ENCODE data around the gene P4HTM. TPM values are rescaled to one million over a fixed set of nuclear protein-coding genes. Genes with fewer than 3 reads are reported as not detected.

The P4HTM gene
- total RNA-seq, 1 experiment from 2014 or later: 17.6 TPM

- Histone ChIP-seq H3K27me3 (ENCODE audit: control insufficient read depth, insufficient read depth, low read length) (no peaks in the 10 kb centered on the region), H3K36me3 (replicated peaks; ENCODE audit: control insufficient read depth, insufficient read depth, low read length) (peaks cover 47% of the 10 kb centered on the region), H3K4me3 (ENCODE audit: insufficient read depth, low read depth, low read length) (no peak overlapping the region)
- DNase-seq: no peak
Observed at GRCh38 chr3:48970586-48970985, 19.5 kb upstream of the P4HTM start.

GRCh38 chr3:48974076-48974864 lies 15.8 kb upstream of the P4HTM start:
- DNase-seq: no peak
- Histone ChIP-seq H3K4me3 (ENCODE audit: insufficient read depth, low read depth, low read length) (no peak overlapping the region), H3K27me3 (ENCODE audit: control insufficient read depth, insufficient read depth, low read length) (no peaks in the 10 kb centered on the region), H3K36me3 (replicated peaks; ENCODE audit: control insufficient read depth, insufficient read depth, low read length) (peaks cover 49% of the 10 kb centered on the region)

- DNase-seq: no peak
- H3K36me3 ChIP-seq (replicated peaks; ENCODE audit: control insufficient read depth, insufficient read depth, low read length): peaks cover 59% of the 10 kb centered on the region
- no peak overlapping the region for H3K4me3 ChIP-seq (ENCODE audit: insufficient read depth, low read depth, low read length)
- no peaks in the 10 kb centered on the region for H3K27me3 ChIP-seq (ENCODE audit: control insufficient read depth, insufficient read depth, low read length)
Observed at GRCh38 chr3:48979451-48979850, 10.6 kb upstream of the P4HTM start.

GRCh38 chr3:48980295-48980694 lies 9.7 kb upstream of the P4HTM start:
- Histone ChIP-seq H3K27me3 (ENCODE audit: control insufficient read depth, insufficient read depth, low read length) (no peaks in the 10 kb centered on the region), H3K4me3 (ENCODE audit: insufficient read depth, low read depth, low read length) (no peak overlapping the region), H3K36me3 (replicated peaks; ENCODE audit: control insufficient read depth, insufficient read depth, low read length) (peaks cover 54% of the 10 kb centered on the region)
- DNase-seq: no peak

- DNase-seq: no peak
- Histone ChIP-seq H3K4me3 (ENCODE audit: insufficient read depth, low read depth, low read length) (no peak overlapping the region), H3K36me3 (replicated peaks; ENCODE audit: control insufficient read depth, insufficient read depth, low read length) (peaks cover 47% of the 10 kb centered on the region), H3K27me3 (ENCODE audit: control insufficient read depth, insufficient read depth, low read length) (no peaks in the 10 kb centered on the region)
Observed at GRCh38 chr3:48982016-48982415, 8.0 kb upstream of the P4HTM start.

- Histone ChIP-seq H3K4me3 (ENCODE audit: insufficient read depth, low read depth, low read length) (no peak overlapping the region), H3K36me3 (replicated peaks; ENCODE audit: control insufficient read depth, insufficient read depth, low read length) (peaks cover 44% of the 10 kb centered on the region), H3K27me3 (ENCODE audit: control insufficient read depth, insufficient read depth, low read length) (no peaks in the 10 kb centered on the region)
- DNase-seq: no peak
Observed at GRCh38 chr3:48982686-48983085, 7.4 kb upstream of the P4HTM start.

GRCh38 chr3:48983096-48983495 lies 6.9 kb upstream of the P4HTM start:
- H3K27me3 ChIP-seq (ENCODE audit: control insufficient read depth, insufficient read depth, low read length): no peaks in the 10 kb centered on the region
- peaks cover 42% of the 10 kb centered on the region for H3K36me3 ChIP-seq (replicated peaks; ENCODE audit: control insufficient read depth, insufficient read depth, low read length)

GRCh38 chr3:48984663-48985062 lies 5.4 kb upstream of the P4HTM start:
- H3K36me3 ChIP-seq (replicated peaks; ENCODE audit: control insufficient read depth, insufficient read depth, low read length): peaks cover 34% of the 10 kb centered on the region
- H3K4me3 ChIP-seq (ENCODE audit: insufficient read depth, low read depth, low read length): no peak overlapping the region
- DNase-seq: no peak
- H3K27me3 ChIP-seq (ENCODE audit: control insufficient read depth, insufficient read depth, low read length): no peaks in the 10 kb centered on the region

More at GRCh38 chr3:48983096-48983495, 6.9 kb upstream of the P4HTM start:
- H3K4me3 ChIP-seq (ENCODE audit: insufficient read depth, low read depth, low read length): no peak overlapping the region
- no peak for DNase-seq

GRCh38 chr3:48985831-48986376 lies 4.1 kb upstream of the P4HTM start:
- no peak overlapping the region for H3K4me3 ChIP-seq (ENCODE audit: insufficient read depth, low read depth, low read length)
- H3K36me3 ChIP-seq (replicated peaks; ENCODE audit: control insufficient read depth, insufficient read depth, low read length): peaks cover 25% of the 10 kb centered on the region
- no peak for DNase-seq
- H3K27me3 ChIP-seq (ENCODE audit: control insufficient read depth, insufficient read depth, low read length): no peaks in the 10 kb centered on the region

GRCh38 chr3:48989126-48989795 lies 780 bp upstream of the P4HTM start:
- Histone ChIP-seq H3K27me3 (ENCODE audit: control insufficient read depth, insufficient read depth, low read length) (no peaks in the 10 kb centered on the region), H3K36me3 (replicated peaks; ENCODE audit: control insufficient read depth, insufficient read depth, low read length) (peaks cover 4% of the 10 kb centered on the region), H3K4me3 (ENCODE audit: insufficient read depth, low read depth, low read length) (peak overlapping the region; percentile 79)
- DNase-seq: peak; percentile 54

GRCh38 chr3:48990636-48991469 lies 812 bp downstream of the P4HTM start:
- Histone ChIP-seq H3K4me3 (ENCODE audit: insufficient read depth, low read depth, low read length) (peak overlapping the region; percentile 79), H3K36me3 (replicated peaks; ENCODE audit: control insufficient read depth, insufficient read depth, low read length) (peaks cover 1% of the 10 kb centered on the region; the same call in 1 of the 2 replicates), H3K27me3 (ENCODE audit: control insufficient read depth, insufficient read depth, low read length) (no peaks in the 10 kb centered on the region)
- peak; percentile 74 for DNase-seq

- H3K27me3 ChIP-seq (ENCODE audit: control insufficient read depth, insufficient read depth, low read length): no peaks in the 10 kb centered on the region
- H3K36me3 ChIP-seq (replicated peaks; ENCODE audit: control insufficient read depth, insufficient read depth, low read length): peaks cover 1% of the 10 kb centered on the region; the same call in 1 of the 2 replicates
- no peak for DNase-seq
- no peak overlapping the region for H3K4me3 ChIP-seq (ENCODE audit: insufficient read depth, low read depth, low read length)
Observed at GRCh38 chr3:48991851-48992545, 2.0 kb downstream of the P4HTM start.

- H3K36me3 ChIP-seq (replicated peaks; ENCODE audit: control insufficient read depth, insufficient read depth, low read length): peaks cover 1% of the 10 kb centered on the region; the same call in 1 of the 2 replicates
- DNase-seq: no peak
- H3K27me3 ChIP-seq (ENCODE audit: control insufficient read depth, insufficient read depth, low read length): no peaks in the 10 kb centered on the region
- H3K4me3 ChIP-seq (ENCODE audit: insufficient read depth, low read depth, low read length): no peak overlapping the region
Observed at GRCh38 chr3:48993834-48994233, 3.8 kb downstream of the P4HTM start.

- Histone ChIP-seq H3K27me3 (ENCODE audit: control insufficient read depth, insufficient read depth, low read length) (no peaks in the 10 kb centered on the region), H3K4me3 (ENCODE audit: insufficient read depth, low read depth, low read length) (no peak overlapping the region), H3K36me3 (replicated peaks; ENCODE audit: control insufficient read depth, insufficient read depth, low read length) (peaks cover 1% of the 10 kb centered on the region; the same call in 1 of the 2 replicates)
- no peak for DNase-seq
Observed at GRCh38 chr3:48996640-48997039, 6.6 kb downstream of the P4HTM start.

Measured in H7 (cell line).